ENCODE results near the gene KIRREL3. TPM values are rescaled to one million over a fixed set of nuclear protein-coding genes. Genes with fewer than 3 reads are reported as not detected.

KIRREL3 gene
- total RNA-seq, 1 experiment from 2014 or later = 2.2 TPM

GRCh38 chr11:126478466-126478865, 522.1 kb downstream of the KIRREL3 start:
- no peaks in the 10 kb centered on the region for H3K36me3 ChIP-seq (ENCODE audit: low read depth)
- H3K27ac ChIP-seq = no peak overlapping the region
- no peaks in the 10 kb centered on the region for H3F3A ChIP-seq (ENCODE audit: insufficient read depth, low read depth)
- H3K27me3 ChIP-seq (ENCODE audit: insufficient read depth, low read depth) = 0 out of 2 replicates have a peak, but pooled peaks cover 3% of the 10 kb centered on the region
- TF ChIP-seq EZH2 (IDR thresholded peaks at IDR 0.05; ENCODE audit: low read depth) = no peak
- TF ChIP-seq, protein P1, sequence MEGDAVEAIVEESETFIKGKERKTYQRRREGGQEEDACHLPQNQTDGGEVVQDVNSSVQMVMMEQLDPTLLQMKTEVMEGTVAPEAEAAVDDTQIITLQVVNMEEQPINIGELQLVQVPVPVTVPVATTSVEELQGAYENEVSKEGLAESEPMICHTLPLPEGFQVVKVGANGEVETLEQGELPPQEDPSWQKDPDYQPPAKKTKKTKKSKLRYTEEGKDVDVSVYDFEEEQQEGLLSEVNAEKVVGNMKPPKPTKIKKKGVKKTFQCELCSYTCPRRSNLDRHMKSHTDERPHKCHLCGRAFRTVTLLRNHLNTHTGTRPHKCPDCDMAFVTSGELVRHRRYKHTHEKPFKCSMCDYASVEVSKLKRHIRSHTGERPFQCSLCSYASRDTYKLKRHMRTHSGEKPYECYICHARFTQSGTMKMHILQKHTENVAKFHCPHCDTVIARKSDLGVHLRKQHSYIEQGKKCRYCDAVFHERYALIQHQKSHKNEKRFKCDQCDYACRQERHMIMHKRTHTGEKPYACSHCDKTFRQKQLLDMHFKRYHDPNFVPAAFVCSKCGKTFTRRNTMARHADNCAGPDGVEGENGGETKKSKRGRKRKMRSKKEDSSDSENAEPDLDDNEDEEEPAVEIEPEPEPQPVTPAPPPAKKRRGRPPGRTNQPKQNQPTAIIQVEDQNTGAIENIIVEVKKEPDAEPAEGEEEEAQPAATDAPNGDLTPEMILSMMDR (conservative IDR thresholded peaks at IDR 0.05) = no peak
- no peak for DNase-seq
- H3K9me2 ChIP-seq (ENCODE audit: insufficient read depth) = no peaks in the 10 kb centered on the region
- intact Hi-C loops (cut with micrococcal nuclease; ENCODE audit: unreplicated experiment) = no loop called here
- ChIA-PET POLR2A (ENCODE audit: unreplicated experiment) (no interaction called here), CTCF (no interaction called here)
- BruUV-seq (replicated peaks) = no TSS peak
- H2AFZ ChIP-seq = no peak overlapping the region
- no peak overlapping the region for H3K4me2 ChIP-seq
- H3K79me2 ChIP-seq (ENCODE audit: low read depth) = no peaks in the 10 kb centered on the region
- no peaks in the 10 kb centered on the region for H3K9me3 ChIP-seq (ENCODE audit: insufficient read depth, low read depth)
- no peaks in the 10 kb centered on the region for H3K4me1 ChIP-seq (replicated peaks; ENCODE audit: insufficient read depth)
- no peak overlapping the region for H3K4me3 ChIP-seq
- H4K20me1 ChIP-seq (ENCODE audit: insufficient read depth) = no peaks in the 10 kb centered on the region

DNA sequence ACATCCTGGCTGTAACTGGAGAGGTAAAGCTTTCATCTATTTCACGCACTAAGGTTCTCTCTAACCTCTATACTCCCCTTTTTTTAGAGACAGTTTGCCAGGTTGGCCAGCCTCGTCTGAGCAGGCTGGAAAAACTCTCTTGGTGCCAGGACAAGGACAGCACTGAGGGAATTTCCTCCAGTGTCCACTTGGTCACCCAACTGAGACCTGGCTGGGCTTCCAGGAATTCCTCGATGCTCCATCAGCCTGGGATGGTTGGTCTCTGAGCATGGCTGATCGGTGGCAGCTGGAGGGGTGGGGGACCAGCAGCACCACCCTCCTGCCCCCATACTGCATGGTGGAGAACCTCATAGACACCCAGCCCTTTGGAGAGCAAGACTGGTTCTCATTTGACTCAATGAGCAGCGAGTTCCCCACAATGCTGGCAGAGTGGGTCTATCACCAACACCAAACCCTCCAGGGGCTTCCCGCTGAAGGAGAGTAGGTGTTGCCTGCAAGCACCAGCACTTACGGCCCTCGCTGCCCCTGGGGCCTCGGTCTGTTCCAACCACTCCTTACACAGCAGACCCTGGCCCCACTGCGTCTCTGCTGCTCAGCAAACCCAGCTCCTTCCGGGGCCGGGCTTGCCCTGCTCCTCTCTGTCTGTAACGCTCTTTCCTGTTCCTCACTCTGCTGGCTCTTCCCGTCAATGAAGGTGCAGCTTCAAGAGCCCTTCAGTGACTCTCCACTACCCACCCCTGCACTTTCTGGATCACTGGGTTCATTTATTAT, 522.9 kb downstream of the KIRREL3 start:
- Histone ChIP-seq H3K27me3 (ENCODE audit: insufficient read depth, low read depth) (0 out of 2 replicates have a peak, but pooled peaks cover 3% of the 10 kb centered on the region), H3K4me1 (replicated peaks; ENCODE audit: insufficient read depth) (no peaks in the 10 kb centered on the region), H4K20me1 (ENCODE audit: insufficient read depth) (no peaks in the 10 kb centered on the region), H3F3A (ENCODE audit: insufficient read depth, low read depth) (no peaks in the 10 kb centered on the region), H2AFZ (no peak overlapping the region), H3K36me3 (ENCODE audit: low read depth) (no peaks in the 10 kb centered on the region), H3K9me3 (ENCODE audit: insufficient read depth, low read depth) (no peaks in the 10 kb centered on the region), H3K4me2 (no peak overlapping the region), H3K9me2 (ENCODE audit: insufficient read depth) (no peaks in the 10 kb centered on the region), H3K27ac (no peak overlapping the region), H3K79me2 (ENCODE audit: low read depth) (no peaks in the 10 kb centered on the region), H3K4me3 (no peak overlapping the region)
- intact Hi-C loops (cut with micrococcal nuclease; ENCODE audit: unreplicated experiment) = no loop called here
- DNase-seq = no peak
- POLR2A ChIA-PET (ENCODE audit: unreplicated experiment) = no interaction called here
- CTCF ChIA-PET = interaction anchor here (0.5 kb wide), 1 partner anchor 33 kb away, joined by 3 read pairs; no protein-coding TSS in a partner anchor
- BruUV-seq (replicated peaks) = no TSS peak
- TF ChIP-seq EZH2 (IDR thresholded peaks at IDR 0.05; ENCODE audit: low read depth) = no peak
- TF ChIP-seq, protein P1 (conservative IDR thresholded peaks at IDR 0.05) = no peak

- H3K79me2 ChIP-seq (ENCODE audit: low read depth) = no peaks in the 10 kb centered on the region
- intact Hi-C loops (cut with micrococcal nuclease; ENCODE audit: unreplicated experiment) = no loop called here
- TF ChIP-seq, protein P1 (conservative IDR thresholded peaks at IDR 0.05) = no peak
- no peak for TF ChIP-seq EZH2 (IDR thresholded peaks at IDR 0.05; ENCODE audit: low read depth)
- no peaks in the 10 kb centered on the region for H3K9me2 ChIP-seq (ENCODE audit: insufficient read depth)
- H3K4me1 ChIP-seq (replicated peaks; ENCODE audit: insufficient read depth) = no peaks in the 10 kb centered on the region
- H3K36me3 ChIP-seq (ENCODE audit: low read depth) = no peaks in the 10 kb centered on the region
- no TSS peak for BruUV-seq (replicated peaks)
- H2AFZ ChIP-seq = no peak overlapping the region
- 0 out of 2 replicates have a peak, but pooled peaks cover 3% of the 10 kb centered on the region for H3K27me3 ChIP-seq (ENCODE audit: insufficient read depth, low read depth)
- H3K9me3 ChIP-seq (ENCODE audit: insufficient read depth, low read depth) = no peaks in the 10 kb centered on the region
- ChIA-PET POLR2A (ENCODE audit: unreplicated experiment) (no interaction called here), CTCF (interaction anchor here (0.5 to 0.6 kb wide), 2 partner anchors 32 to 167 kb away, joined by 3 to 5 read pairs; no protein-coding TSS in a partner anchor)
- H3K4me3 ChIP-seq = no peak overlapping the region
- H3K27ac ChIP-seq = no peak overlapping the region
- DNase-seq = no peak
- H3F3A ChIP-seq (ENCODE audit: insufficient read depth, low read depth) = no peaks in the 10 kb centered on the region
- no peak overlapping the region for H3K4me2 ChIP-seq
- no peaks in the 10 kb centered on the region for H4K20me1 ChIP-seq (ENCODE audit: insufficient read depth)
Observed at GRCh38 chr11:126476977-126477376, 523.6 kb downstream of the KIRREL3 start.
